SKM-1 treated with dmso at 0.1 percent for 144 hours (cell line): ENCODE measurements around the gene WDR59.
"Not testable (repeated sequence)": the region's sequence is repeated elsewhere in the genome, so short reads cannot be mapped to it uniquely, and the experiment has no call there.

Experiments used
- DNase-seq: peaks from one replicate; lab custom pipeline; 2025; ENCODE audit not compliant: unreplicated experiment; lab: John Stamatoyannopoulos, UW

Gene WDR59

GRCh38 chr16:74921051-74921450 lies 63.9 kb downstream of the WDR59 start:
- no peak for DNase-seq

GRCh38 chr16:74909665-74910064 lies 75.3 kb downstream of the WDR59 start:
- no peak for DNase-seq

- DNase-seq = not testable (repeated sequence)
These were observed 76.2 kb downstream of the WDR59 start for GRCh38 chr16:74908759-74909158.

- DNase-seq = no peak
These were observed 80.8 kb downstream of the WDR59 start for GRCh38 chr16:74903901-74904678.

- DNase-seq = no peak
These were observed 81.8 kb downstream of the WDR59 start for GRCh38 chr16:74903120-74903519.

- DNase-seq = no peak
These were observed 82.8 kb downstream of the WDR59 start for GRCh38 chr16:74902161-74902560.

- DNase-seq = no peak
These were observed 83.3 kb downstream of the WDR59 start for GRCh38 chr16:74901606-74902005.

- DNase-seq = no peak
These were observed 85.1 kb downstream of the WDR59 start for GRCh38 chr16:74899816-74900215.

GRCh38 chr16:74898659-74899058 lies 86.3 kb downstream of the WDR59 start:
- DNase-seq = no peak

- DNase-seq = no peak
These were observed 88.2 kb downstream of the WDR59 start for GRCh38 chr16:74896389-74897370.

- no peak for DNase-seq
These were observed 91.4 kb downstream of the WDR59 start for GRCh38 chr16:74893541-74893940.

- no peak for DNase-seq
These were observed 92.1 kb downstream of the WDR59 start for GRCh38 chr16:74892574-74893461.

GRCh38 chr16:74888888-74889287 lies 96.0 kb downstream of the WDR59 start:
- no peak for DNase-seq

- DNase-seq = no peak
These were observed 96.6 kb downstream of the WDR59 start for GRCh38 chr16:74888232-74888862.

GRCh38 chr16:74887084-74887483 lies 97.8 kb downstream of the WDR59 start:
- no peak for DNase-seq

GRCh38 chr16:74877706-74878105 lies 107.2 kb downstream of the WDR59 start:
- no peak for DNase-seq

GRCh38 chr16:74874912-74875546 lies 109.9 kb downstream of the WDR59 start:
- no peak for DNase-seq

- no peak for DNase-seq
These were observed 110.8 kb downstream of the WDR59 start for GRCh38 chr16:74874123-74874522.

GRCh38 chr16:74872302-74872701 lies 112.6 kb downstream of the WDR59 start:
- DNase-seq = no peak

- no peak for DNase-seq
These were observed 113.3 kb downstream of the WDR59 start for GRCh38 chr16:74871608-74872007.
